ENCODE data around the gene POLR3G. TPM values are rescaled to one million over a fixed set of nuclear protein-coding genes. Genes with fewer than 3 reads are reported as not detected.

POLR3G gene
- polyA plus RNA-seq, 1 donor from 2014 or later = 2.7 TPM

GRCh38 chr5:90560771-90561170 lies 86.1 kb downstream of the POLR3G start:
- Histone ChIP-seq H3K79me2 (replicated peaks; ENCODE audit: insufficient read depth, low read length) (peaks cover 22% of the 10 kb centered on the region), H3F3A (ENCODE audit: insufficient read depth, low read length, poor library complexity, severe bottlenecking) (no peaks in the 10 kb centered on the region), H2AFZ (ENCODE audit: low read depth, low read length) (no peak overlapping the region), H3K4me3 (ENCODE audit: low read length) (no peak overlapping the region), H3K9ac (ENCODE audit: low read length) (no peak overlapping the region), H3K27ac (ENCODE audit: low read length) (no peak overlapping the region), H3K4me2 (ENCODE audit: low read length) (no peak overlapping the region), H3K9me2 (ENCODE audit: insufficient read depth, low read length) (no peaks in the 10 kb centered on the region), H4K20me1 (ENCODE audit: insufficient read depth) (no peaks in the 10 kb centered on the region), H3K36me3 (ENCODE audit: insufficient read depth, low read length) (no peaks in the 10 kb centered on the region), H3K9me3 (ENCODE audit: low read length) (no peaks in the 10 kb centered on the region), H3K27me3 (ENCODE audit: insufficient read depth, low read depth, low read length) (peaks cover 30% of the 10 kb centered on the region)
- no peak for TF ChIP-seq EZH2 (IDR thresholded peaks at IDR 0.05; ENCODE audit: borderline replicate concordance, insufficient read depth, low read length, poor library complexity, severe bottlenecking)
- TF ChIP-seq POLR2AphosphoS5 (IDR thresholded peaks at IDR 0.05) = no peak
- no peak for TF ChIP-seq CTCF (IDR thresholded peaks at IDR 0.05; ENCODE audit: poor library complexity, severe bottlenecking)
- TF ChIP-seq EP300 (conservative IDR thresholded peaks at IDR 0.05; ENCODE audit: poor library complexity, severe bottlenecking) = no peak

- Histone ChIP-seq H3K79me2 (replicated peaks; ENCODE audit: insufficient read depth, low read length) (peaks cover 26% of the 10 kb centered on the region), H3K4me2 (ENCODE audit: low read length) (no peak overlapping the region), H3F3A (ENCODE audit: insufficient read depth, low read length, poor library complexity, severe bottlenecking) (no peaks in the 10 kb centered on the region), H3K27me3 (ENCODE audit: insufficient read depth, low read depth, low read length) (peaks cover 30% of the 10 kb centered on the region), H3K9ac (ENCODE audit: low read length) (no peak overlapping the region), H3K9me2 (ENCODE audit: insufficient read depth, low read length) (no peaks in the 10 kb centered on the region), H3K36me3 (ENCODE audit: insufficient read depth, low read length) (no peaks in the 10 kb centered on the region), H3K4me3 (ENCODE audit: low read length) (no peak overlapping the region), H3K9me3 (ENCODE audit: low read length) (no peaks in the 10 kb centered on the region), H3K27ac (ENCODE audit: low read length) (no peak overlapping the region), H2AFZ (ENCODE audit: low read depth, low read length) (no peak overlapping the region), H4K20me1 (ENCODE audit: insufficient read depth) (no peaks in the 10 kb centered on the region)
- TF ChIP-seq REST (IDR thresholded peaks at IDR 0.05; ENCODE audit: borderline replicate concordance) (no peak), POLR2AphosphoS5 (IDR thresholded peaks at IDR 0.05) (no peak)
Measured at GRCh38 chr5:90561766-90562165, 87.1 kb downstream of the POLR3G start.

GRCh38 chr5:90562341-90562740 lies 87.7 kb downstream of the POLR3G start:
- Histone ChIP-seq H3K4me3 (ENCODE audit: low read length) (no peak overlapping the region), H3K79me2 (replicated peaks; ENCODE audit: insufficient read depth, low read length) (peaks cover 31% of the 10 kb centered on the region), H2AFZ (ENCODE audit: low read depth, low read length) (no peak overlapping the region), H3K9me3 (ENCODE audit: low read length) (no peaks in the 10 kb centered on the region), H3K9ac (ENCODE audit: low read length) (no peak overlapping the region), H4K20me1 (ENCODE audit: insufficient read depth) (no peaks in the 10 kb centered on the region), H3K9me2 (ENCODE audit: insufficient read depth, low read length) (no peaks in the 10 kb centered on the region), H3K4me2 (ENCODE audit: low read length) (no peak overlapping the region), H3K27ac (ENCODE audit: low read length) (no peak overlapping the region), H3K36me3 (ENCODE audit: insufficient read depth, low read length) (no peaks in the 10 kb centered on the region), H3K27me3 (ENCODE audit: insufficient read depth, low read depth, low read length) (peaks cover 25% of the 10 kb centered on the region), H3F3A (ENCODE audit: insufficient read depth, low read length, poor library complexity, severe bottlenecking) (no peaks in the 10 kb centered on the region)
- no peak for TF ChIP-seq POLR2AphosphoS5 (IDR thresholded peaks at IDR 0.05)

Data from neural cell (in vitro differentiated cells).